GM19240 (cell line): ENCODE data around the gene GRK3.
"Not testable (repeated sequence)": the region's sequence is repeated elsewhere in the genome, so short reads cannot be mapped to it uniquely, and the experiment has no call there.

Experiments
- DNase-seq: peaks from one replicate; pipeline ENCODE4 v3.0.0; 2011; ENCODE audit warnings: low spot score; ENCODE audit not compliant: insufficient read length

The GRK3 gene

GRCh38 chr22:25548866-25549464 is 15.5 kb upstream of the GRK3 start:
- no peak for DNase-seq

DNA sequence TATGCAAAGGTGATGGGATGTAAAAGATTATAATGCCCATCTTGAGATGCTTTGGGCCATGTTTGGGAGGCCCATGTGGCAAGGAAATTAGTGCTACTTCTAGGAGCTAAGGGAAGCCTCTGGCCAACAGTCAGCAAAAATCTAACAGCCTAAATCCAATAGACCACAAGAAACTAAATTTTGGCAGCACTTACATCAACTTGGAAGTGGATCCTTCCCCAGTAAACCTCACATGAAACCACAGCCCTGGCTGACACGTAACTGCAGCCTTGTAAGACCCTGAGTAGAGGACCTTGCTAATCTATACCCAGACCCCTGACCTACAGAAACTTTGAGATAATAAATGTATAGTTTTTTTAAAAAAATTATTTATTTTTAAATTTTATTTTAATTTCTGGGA is 13.1 kb upstream of the GRK3 start:
- no peak for DNase-seq

GRCh38 chr22:25552405-25552804 is 12.1 kb upstream of the GRK3 start:
- DNase-seq: not testable (repeated sequence)

GRCh38 chr22:25553131-25553530 is 11.3 kb upstream of the GRK3 start:
- no peak for DNase-seq

- no peak for DNase-seq
These were observed 10.2 kb upstream of the GRK3 start for GRCh38 chr22:25554238-25554671.

- DNase-seq: no peak
These were observed 9.8 kb upstream of the GRK3 start for GRCh38 chr22:25554689-25555088.

DNA sequence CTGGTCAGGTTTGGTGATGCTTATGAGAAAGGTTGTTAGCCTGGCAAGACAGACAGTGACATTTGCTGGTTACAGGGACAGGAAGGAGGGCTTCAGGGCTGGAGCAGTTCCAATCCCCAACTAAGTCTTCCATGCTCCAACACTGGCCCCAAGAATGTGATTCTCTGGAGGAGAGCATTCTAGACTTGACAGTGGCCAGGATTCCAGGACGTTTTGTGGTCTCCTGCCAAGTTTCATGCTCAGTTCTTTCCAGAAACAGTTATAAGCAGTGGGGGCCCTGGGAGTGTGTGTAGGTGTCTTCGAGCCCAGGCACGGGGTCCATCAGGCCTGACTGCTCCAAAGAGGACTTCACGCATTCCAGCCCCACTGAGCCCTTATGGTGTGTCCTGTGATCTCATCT is 8.9 kb upstream of the GRK3 start:
- DNase-seq: no peak

DNA sequence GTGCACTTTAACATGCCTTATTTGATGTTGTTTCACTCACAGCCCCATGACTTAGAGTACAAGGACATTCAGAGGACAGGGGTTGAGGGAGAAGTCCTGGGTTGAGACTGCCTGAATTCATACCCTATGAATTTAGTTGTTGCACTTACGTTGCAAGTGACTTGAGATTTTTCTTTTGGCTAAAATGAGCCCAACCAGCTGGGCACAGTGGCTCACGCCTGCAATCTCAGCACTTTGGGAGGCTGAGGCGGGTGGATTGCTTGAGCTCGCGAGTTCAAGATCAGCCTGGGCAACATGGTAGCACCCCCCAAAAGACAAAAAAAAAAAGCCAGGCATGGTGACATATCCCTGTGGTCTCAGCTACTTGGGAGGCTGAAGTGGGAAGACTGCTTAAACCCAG is 7.3 kb upstream of the GRK3 start:
- no peak for DNase-seq

- no peak for DNase-seq
These were observed 6.1 kb upstream of the GRK3 start for GRCh38 chr22:25558341-25558740.

DNA sequence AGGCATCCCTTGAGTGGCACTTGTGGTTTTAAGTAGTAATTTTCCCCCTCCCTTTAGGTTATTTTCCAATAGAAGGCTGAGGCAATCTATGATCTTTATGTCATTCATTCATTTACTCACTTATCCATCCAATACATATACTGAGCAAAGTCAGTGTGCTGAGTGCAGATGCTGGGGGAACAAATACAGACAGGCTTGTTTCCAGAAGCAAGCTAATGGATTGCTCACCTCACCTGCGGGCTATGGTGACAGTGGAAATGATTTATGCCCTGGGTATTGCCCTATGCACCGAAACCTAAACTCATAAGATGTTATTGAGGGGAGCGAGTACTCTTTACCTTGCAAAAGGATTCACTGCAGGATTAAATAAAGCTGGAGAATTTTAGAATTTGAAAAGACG is 4.6 kb upstream of the GRK3 start:
- DNase-seq: not testable (repeated sequence)

GRCh38 chr22:25561182-25561581 is 3.3 kb upstream of the GRK3 start:
- DNase-seq: not testable (repeated sequence)

DNA sequence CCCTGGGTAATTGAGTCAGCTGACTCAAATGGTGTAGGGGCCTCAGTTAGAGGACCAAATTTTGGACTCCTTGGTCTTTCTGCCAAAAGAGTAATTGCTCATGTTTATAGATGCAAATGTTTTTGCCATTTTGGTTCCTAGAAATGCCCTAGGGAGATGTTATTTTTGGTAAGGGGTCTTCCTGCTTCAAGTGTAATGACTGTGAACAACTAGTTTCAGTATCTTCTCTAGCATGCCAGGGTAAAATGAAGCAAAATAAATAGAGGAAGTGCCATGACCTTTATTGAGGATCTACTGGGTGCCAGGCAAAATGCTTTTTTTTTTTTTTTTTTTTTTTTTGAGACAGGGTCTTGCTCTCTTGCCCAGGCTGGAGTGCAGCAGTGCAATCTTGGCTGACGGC is 2.5 kb upstream of the GRK3 start:
- DNase-seq: not testable (repeated sequence)

DNA sequence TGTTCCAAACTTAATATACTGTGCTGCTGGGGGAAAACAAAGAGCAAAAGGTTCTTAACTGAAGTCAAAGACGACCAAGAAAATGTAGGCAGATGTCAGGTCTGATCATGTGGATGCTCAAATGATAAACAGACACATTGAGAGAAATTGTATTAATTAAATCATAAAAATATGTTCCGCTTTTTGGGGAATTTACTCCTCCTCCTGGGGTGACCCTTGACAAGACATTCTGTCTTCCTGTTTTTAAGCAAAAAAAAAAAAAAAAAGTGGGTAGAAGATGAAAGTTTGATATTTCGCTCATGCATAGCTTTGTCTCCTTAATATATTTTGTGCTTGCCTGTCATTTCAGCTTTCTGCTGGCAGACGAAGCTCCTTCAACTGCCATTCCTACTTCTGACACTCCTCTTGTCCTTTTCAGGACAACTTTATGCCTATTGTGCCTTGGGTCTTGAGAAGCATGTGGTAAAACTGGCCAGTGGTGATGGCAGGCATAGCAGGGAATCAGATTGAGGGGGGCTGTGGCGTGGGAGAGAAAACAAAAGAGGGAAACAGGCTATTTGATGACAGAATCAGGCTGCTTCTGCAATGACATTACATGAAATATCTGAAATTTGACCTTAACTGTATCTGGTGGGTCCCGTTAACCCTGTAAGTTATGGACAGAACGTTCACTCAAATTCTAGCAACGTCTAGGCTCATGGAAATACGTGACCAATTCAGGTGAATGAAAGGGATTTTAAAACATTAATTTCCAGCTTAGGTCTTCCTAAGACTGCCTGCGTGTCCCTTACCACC is 1.3 kb upstream of the GRK3 start:
- not testable (repeated sequence) for DNase-seq

DNA sequence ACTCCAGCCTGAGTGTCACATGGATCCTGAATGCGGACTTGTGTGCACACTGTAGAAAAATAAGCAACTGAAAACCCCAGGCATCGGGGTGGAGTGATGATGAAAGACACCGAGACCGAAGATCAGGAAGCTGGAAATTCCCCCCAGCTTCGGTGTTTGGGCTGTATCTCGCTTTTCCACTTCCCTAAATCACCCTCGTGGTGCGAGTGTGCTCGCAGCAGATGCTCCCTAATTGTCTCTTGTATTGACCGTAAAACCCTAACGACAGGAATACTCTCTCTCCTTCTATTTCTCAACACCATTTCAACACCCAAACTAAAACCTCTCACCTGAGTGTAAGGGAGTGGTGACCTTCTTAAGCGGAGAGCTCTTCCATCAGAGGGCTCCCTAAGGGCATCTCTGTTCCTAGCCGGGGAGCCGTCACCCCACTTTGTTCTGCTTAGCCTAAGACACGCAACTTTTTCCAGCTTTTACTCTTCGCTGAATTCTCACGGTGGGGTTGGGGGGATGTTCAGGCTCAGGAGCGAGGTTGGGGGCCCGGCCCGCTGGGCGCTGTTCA is 635 bp upstream of the GRK3 start:
- DNase-seq: no peak

- DNase-seq: no peak
These were observed 653 bp downstream of the GRK3 start for GRCh38 chr22:25564979-25565677.

DNA sequence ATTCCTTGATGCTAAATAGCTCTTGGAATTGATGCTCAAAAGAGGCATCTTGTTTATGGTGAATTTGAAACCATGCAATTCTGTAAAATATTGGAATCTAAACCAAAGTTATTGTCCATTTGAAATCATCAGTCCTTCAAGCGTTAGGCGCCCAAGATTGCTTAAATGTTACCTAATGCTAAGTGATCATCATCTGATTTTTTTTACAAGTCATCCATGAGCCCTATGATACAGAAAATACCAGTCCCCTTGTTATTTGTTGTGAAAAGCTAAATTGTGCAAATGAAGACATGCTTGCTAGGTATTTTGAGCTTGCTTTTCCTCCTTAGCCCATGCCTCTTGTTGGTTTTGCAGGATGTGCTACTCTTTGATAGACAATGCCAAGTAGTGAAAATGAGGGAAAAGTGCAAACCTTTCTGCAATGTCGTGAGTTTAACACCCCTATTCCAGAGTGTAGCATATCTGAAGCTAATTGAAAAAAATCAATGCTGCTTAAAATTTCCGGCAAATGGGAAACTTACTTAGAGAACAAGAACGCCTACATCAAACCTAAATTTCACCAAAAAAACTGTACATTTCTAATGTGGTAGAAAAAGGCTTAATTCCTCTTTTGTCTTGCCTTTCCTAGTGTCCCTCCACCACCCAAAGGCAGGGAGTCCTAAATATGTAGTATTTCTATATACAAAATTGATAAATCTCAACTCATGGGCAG is 1.9 kb downstream of the GRK3 start:
- DNase-seq: no peak

- DNase-seq: no peak
These were observed 2.4 kb downstream of the GRK3 start for GRCh38 chr22:25566898-25567235.

DNA sequence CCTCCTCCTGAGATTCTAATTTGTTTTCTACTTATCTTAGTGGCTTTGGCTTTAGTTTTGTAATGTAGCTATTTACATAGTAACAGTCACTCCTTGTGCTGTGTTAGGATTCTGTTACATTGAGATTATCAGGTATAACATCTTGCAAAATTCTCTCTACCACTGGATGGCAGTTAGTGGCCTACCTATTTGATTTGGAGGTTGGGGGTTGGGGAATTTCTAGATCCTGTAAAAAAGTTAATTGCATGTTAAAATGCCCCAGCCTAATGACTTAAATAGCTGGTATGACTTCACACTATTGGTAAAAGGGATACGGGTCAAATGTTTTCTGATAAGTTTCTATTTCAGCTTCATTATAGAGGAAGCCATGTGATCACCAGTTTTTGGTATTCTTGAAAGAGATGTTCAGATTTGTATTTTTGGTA is 2.8 kb downstream of the GRK3 start:
- no peak for DNase-seq

- not testable (repeated sequence) for DNase-seq
These were observed 3.6 kb downstream of the GRK3 start for GRCh38 chr22:25568066-25568465.

DNA sequence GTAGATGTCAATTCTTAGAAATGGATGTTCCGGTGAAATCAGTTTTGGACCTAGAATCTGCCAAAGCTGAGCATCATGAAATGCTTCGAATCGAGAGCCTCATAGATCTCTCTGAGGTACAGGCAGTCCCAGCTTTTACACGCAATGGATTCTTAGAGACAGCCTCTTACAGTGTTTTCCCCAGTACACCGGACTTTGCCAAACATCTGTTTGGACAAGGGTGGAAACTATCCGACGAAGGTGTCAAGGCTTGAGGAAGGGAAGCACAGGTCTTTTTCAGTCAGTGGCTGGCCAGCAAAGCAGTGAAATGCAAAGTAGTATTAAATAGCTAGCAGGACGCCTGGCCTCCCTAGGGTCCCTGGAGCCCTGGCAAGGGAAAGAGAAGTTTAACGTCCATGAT is 4.9 kb downstream of the GRK3 start:
- no peak for DNase-seq

- no peak for DNase-seq
These were observed 5.5 kb downstream of the GRK3 start for GRCh38 chr22:25569983-25570382.

DNA sequence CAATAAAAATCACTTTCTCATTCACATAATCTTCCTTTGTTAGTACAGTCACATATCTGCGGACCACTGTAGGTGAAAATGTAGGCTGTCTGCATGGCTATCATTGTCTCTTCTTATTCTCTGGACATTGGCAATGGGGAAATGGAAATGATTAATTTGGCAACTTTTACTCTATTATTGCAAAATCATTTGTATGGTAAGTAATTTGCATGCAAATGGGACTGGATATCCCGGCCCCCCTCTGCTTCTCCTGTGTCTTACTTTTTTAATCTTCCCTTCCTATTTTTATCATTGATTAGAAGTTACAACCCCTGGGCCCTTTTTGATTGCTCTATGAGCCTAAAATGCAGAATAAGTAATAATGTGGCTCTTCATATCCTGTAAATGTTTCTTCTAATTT is 6.0 kb downstream of the GRK3 start:
- no peak for DNase-seq
